Endothelial cell of umbilical vein (primary cell): ENCODE data around the gene ASXL2. TPM values are rescaled to one million over a fixed set of nuclear protein-coding genes. Genes with fewer than 3 reads are reported as not detected.

Experiments
- BruUV-seq: library from RNA; stranded (reverse); fragments of 400-500 nt; replicated peaks from 2 replicates; lab custom pipeline; 2021; lab: Mats Ljungman, UMichigan
- CTCF ChIA-PET: fragments of 300-600, 350-600 bp; sonication (Branson Sonifier 250); formaldehyde crosslinking; loops from one replicate; lab custom pipeline; 2021; ENCODE audit warnings: antibody characterized with exemption, inconsistent platforms; lab: Charles Lee
- POLR2A ChIA-PET: fragments of 300-600, 350-600 bp; sonication (Branson Sonifier 250); formaldehyde crosslinking; loops from one replicate; lab custom pipeline; 2021; ENCODE audit warnings: antibody characterized with exemption, inconsistent platforms; lab: Charles Lee
- DNase-seq: peaks from one replicate; pipeline ENCODE4 v3.0.0-alpha.2; 2011; ENCODE audit warnings: low read depth, low spot score
- FAIRE-seq: peaks from 2 replicates; lab custom pipeline; 2011; peaks lifted over from hg19 to GRCh38; lab: Jason Lieb, UNC
- H2AFZ ChIP-seq: 2 replicates; pipeline ENCODE4 v1.6.0; 2012; ENCODE audit warnings: low read depth, low read length, control low read depth, inconsistent platforms
- H3K27ac ChIP-seq: 2 replicates; pipeline ENCODE4 v1.5.1; 2011; ENCODE audit warnings: low read depth, mild to moderate bottlenecking, control low read depth, low read length, moderate library complexity; ENCODE audit not compliant: insufficient read depth
- H3K27me3 ChIP-seq, 2 experiments: 2 replicates each; pipeline versions ENCODE4 v1.6.0 to v1.6.1; 2011; ENCODE audit warnings: low read length in 2 of 2, mixed read lengths in 1 of 2; ENCODE audit not compliant: control insufficient read depth in 2 of 2, insufficient read depth in 2 of 2
- H3K36me3 ChIP-seq, 2 experiments: 2 replicates in 1 of 2; 3 replicates in 1 of 2; pipeline ENCODE4 v1.5.1; 2011; ENCODE audit warnings: low read length in 2 of 2, mild to moderate bottlenecking in 1 of 2, moderate library complexity in 1 of 2; ENCODE audit not compliant: control insufficient read depth in 2 of 2, insufficient read depth in 2 of 2; ENCODE audit errors: extremely low read depth in 1 of 2
- H3K4me1 ChIP-seq: 3 replicates; pipeline ENCODE4 v1.5.1; 2011; ENCODE audit warnings: mild to moderate bottlenecking, low read length; ENCODE audit not compliant: control insufficient read depth, insufficient read depth; ENCODE audit errors: extremely low read depth
- H3K4me2 ChIP-seq: 2 replicates; pipeline ENCODE4 v1.6.1; 2011; ENCODE audit warnings: low read length, control low read depth, mixed read lengths; ENCODE audit not compliant: insufficient read depth
- H3K4me3 ChIP-seq, 3 experiments: fragments of 200-600 bp in 1 of 3; sonication (generic), shearing (Covaris generic) in 1 of 3; replicated peaks in 1 of 3; 2 replicates each; pipeline ENCODE4 v1.5.1; 2011 to 2016; ENCODE audit warnings: control low read depth in 3 of 3, low read length in 3 of 3, mild to moderate bottlenecking in 2 of 3, inconsistent platforms in 1 of 3, low read depth in 1 of 3, moderate library complexity in 1 of 3; ENCODE audit not compliant: insufficient read depth in 1 of 3
- H3K79me2 ChIP-seq: 2 replicates; pipeline ENCODE4 v1.6.0; 2012; ENCODE audit warnings: low read length, inconsistent platforms; ENCODE audit not compliant: control insufficient read depth, insufficient read depth
- H3K9ac ChIP-seq: replicated peaks from 2 replicates; pipeline ENCODE3; 2011; ENCODE audit warnings: low read length, control low read depth; ENCODE audit not compliant: insufficient read depth; ENCODE audit errors: extremely low read depth
- H3K9me1 ChIP-seq: replicated peaks from 3 replicates; pipeline ENCODE4 v1.6.0; 2011; ENCODE audit warnings: mild to moderate bottlenecking, low read length; ENCODE audit not compliant: control insufficient read depth, insufficient read depth; ENCODE audit errors: extremely low read depth
- H3K9me3 ChIP-seq: replicated peaks from 2 replicates; pipeline ENCODE4 v1.5.1; 2012; ENCODE audit warnings: low read length, inconsistent platforms; ENCODE audit not compliant: control insufficient read depth, insufficient read depth
- H4K20me1 ChIP-seq: replicated peaks from 2 replicates; pipeline ENCODE3; 2011; ENCODE audit warnings: mild to moderate bottlenecking, low read length; ENCODE audit not compliant: control insufficient read depth, insufficient read depth; ENCODE audit errors: extremely low read depth
- EZH2 ChIP-seq: IDR thresholded peaks from 2 replicates; pipeline ENCODE4 v1.6.1; 2012; ENCODE audit warnings: borderline replicate concordance, low read depth, mild to moderate bottlenecking, moderate library complexity, low read length, inconsistent platforms; ENCODE audit not compliant: severe bottlenecking
- FOS ChIP-seq: IDR thresholded peaks from 2 replicates; pipeline ENCODE4 v1.6.1; 2011; ENCODE audit warnings: mild to moderate bottlenecking, low read length, moderate library complexity, borderline replicate concordance; ENCODE audit not compliant: insufficient read depth
- GATA2 ChIP-seq: IDR thresholded peaks from 2 replicates; pipeline ENCODE4 v1.7.0; 2011; ENCODE audit warnings: low read depth, mild to moderate bottlenecking, moderate library complexity, mixed read lengths, low read length; ENCODE audit not compliant: insufficient read length, insufficient read depth
- JUN ChIP-seq: IDR thresholded peaks from 2 replicates; pipeline ENCODE4 v1.6.1; 2011; ENCODE audit warnings: borderline replicate concordance, low read depth; ENCODE audit not compliant: insufficient read length, insufficient read depth
- MYC ChIP-seq: IDR thresholded peaks from one replicate; pipeline ENCODE4 v1.6.1; 2011; ENCODE audit warnings: mild to moderate bottlenecking, low read depth, low read length
- POLR2A ChIP-seq: IDR thresholded peaks from 2 replicates; pipeline ENCODE4 v1.6.1; 2012; ENCODE audit warnings: low read depth, mild to moderate bottlenecking, control low read depth, low read length
- POLR2AphosphoS5 ChIP-seq: IDR thresholded peaks from 2 replicates; pipeline ENCODE4 v1.6.1; 2012; ENCODE audit warnings: low read depth, mild to moderate bottlenecking, control low read depth, low read length, moderate library complexity; ENCODE audit not compliant: insufficient read depth
- dilution Hi-C: fragments of 300-500 bp; cut with MboI; formaldehyde crosslinking; loops from one replicate; pipeline ENCODE4 v1.15.0; 2019; ENCODE audit warnings: low sequenced_read_pairs; ENCODE audit not compliant: extremely low pct_ligation_motif_present
- intact Hi-C: fragments of 100-400 bp; cut with micrococcal nuclease; formaldehyde crosslinking; loops from one replicate; pipeline ENCODE4 v1.10.0; 2022
- polyA plus RNA-seq, 4 experiments: library from polyadenylated mRNA; depleted of rRNA in 3 of 4; stranded (reverse) in 3 of 4; unstranded in 1 of 4; fragments of >200 nt; gene quantifications; 2 replicates each; pipeline versions ENCODE4 v1.2.1 to v1.2.3, GENCODE V29; 2011 to 2012; ENCODE audit warnings: missing spikeins in 1 of 4
- total RNA-seq: library from RNA; stranded (reverse); gene quantifications from 2 replicates; pipeline ENCODE4 v1.2.3, GENCODE V29; 2021
- TF ChIP-seq, protein P1 (sequence below), 2 donors: IDR thresholded peaks; 1 replicate in 1 of 2; 2 replicates in 1 of 2; pipeline ENCODE4 v1.5.1; 2011; ENCODE audit warnings: low read length in 2 of 2, mild to moderate bottlenecking in 2 of 2, moderate library complexity in 2 of 2, control low read depth in 1 of 2, inconsistent platforms in 1 of 2, low read depth in 1 of 2; ENCODE audit not compliant: insufficient read depth in 1 of 2; ENCODE audit errors: extremely low read depth in 1 of 2
- TF ChIP-seq, protein P2 (sequence below): IDR thresholded peaks from 2 replicates; pipeline ENCODE4 v1.6.1; 2011; ENCODE audit not compliant: insufficient read depth, insufficient read length

The ASXL2 gene
- total and polyA plus RNA-seq, 2 donors (not counting 3 experiments of a cell fraction or from before 2014, with no cell fraction given), result 6.1 to 33.8 TPM

DNA sequence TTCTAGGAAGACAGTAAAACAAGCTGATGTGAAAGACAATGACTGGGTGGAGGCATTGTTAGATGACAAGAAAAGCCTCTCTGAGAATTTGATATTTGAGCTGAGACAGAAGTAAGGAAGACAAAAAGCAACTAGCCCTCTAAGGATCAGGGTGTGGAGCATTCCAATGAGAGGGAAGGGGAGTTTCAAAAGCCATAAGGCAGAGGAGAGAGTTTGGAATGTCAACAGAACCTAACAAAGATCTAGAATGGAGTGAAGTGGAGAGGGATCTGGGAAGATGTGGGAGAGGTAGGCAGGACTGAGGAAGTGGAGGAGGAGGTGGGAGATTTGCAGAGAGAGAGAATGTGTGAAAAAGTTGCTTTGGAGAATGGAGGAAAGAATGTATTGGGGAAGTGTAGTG, 17.3 kb upstream of the ASXL2 start:
- Histone ChIP-seq H3K79me2 (no peaks in the 10 kb centered on the region), H3K9me1 (no peaks in the 10 kb centered on the region), H3K27ac (no peak overlapping the region), H3K9ac (no peak overlapping the region), H3K4me3 (no peak overlapping the region), H4K20me1 (no peaks in the 10 kb centered on the region), H2AFZ (no peak overlapping the region), H3K27me3 (peaks cover 2% of the 10 kb centered on the region in 2 experiments), H3K4me1 (no peaks in the 10 kb centered on the region), H3K36me3 (no peaks in the 10 kb centered on the region), H3K9me3 (no peaks in the 10 kb centered on the region), H3K4me2 (no peak overlapping the region)
- FAIRE-seq (no peak), DNase-seq (no peak)
- no TSS peak for BruUV-seq
- POLR2A ChIA-PET, result no interaction called here
- TF ChIP-seq EZH2 (no peak), POLR2A (no peak), FOS (no peak), MYC (no peak), JUN (no peak), POLR2AphosphoS5 (no peak), GATA2 (no peak)
- TF ChIP-seq, protein P1, sequence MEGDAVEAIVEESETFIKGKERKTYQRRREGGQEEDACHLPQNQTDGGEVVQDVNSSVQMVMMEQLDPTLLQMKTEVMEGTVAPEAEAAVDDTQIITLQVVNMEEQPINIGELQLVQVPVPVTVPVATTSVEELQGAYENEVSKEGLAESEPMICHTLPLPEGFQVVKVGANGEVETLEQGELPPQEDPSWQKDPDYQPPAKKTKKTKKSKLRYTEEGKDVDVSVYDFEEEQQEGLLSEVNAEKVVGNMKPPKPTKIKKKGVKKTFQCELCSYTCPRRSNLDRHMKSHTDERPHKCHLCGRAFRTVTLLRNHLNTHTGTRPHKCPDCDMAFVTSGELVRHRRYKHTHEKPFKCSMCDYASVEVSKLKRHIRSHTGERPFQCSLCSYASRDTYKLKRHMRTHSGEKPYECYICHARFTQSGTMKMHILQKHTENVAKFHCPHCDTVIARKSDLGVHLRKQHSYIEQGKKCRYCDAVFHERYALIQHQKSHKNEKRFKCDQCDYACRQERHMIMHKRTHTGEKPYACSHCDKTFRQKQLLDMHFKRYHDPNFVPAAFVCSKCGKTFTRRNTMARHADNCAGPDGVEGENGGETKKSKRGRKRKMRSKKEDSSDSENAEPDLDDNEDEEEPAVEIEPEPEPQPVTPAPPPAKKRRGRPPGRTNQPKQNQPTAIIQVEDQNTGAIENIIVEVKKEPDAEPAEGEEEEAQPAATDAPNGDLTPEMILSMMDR (IDR thresholded peaks at IDR 0.05; ENCODE audit: extremely low read depth in 1 of 2, insufficient read depth in 1 of 2, low read depth in 1 of 2, low read length in 2 of 2), result no peak
- TF ChIP-seq, protein P2, sequence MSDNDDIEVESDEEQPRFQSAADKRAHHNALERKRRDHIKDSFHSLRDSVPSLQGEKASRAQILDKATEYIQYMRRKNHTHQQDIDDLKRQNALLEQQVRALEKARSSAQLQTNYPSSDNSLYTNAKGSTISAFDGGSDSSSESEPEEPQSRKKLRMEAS, result no peak
- CTCF ChIA-PET, result interaction anchor here (1.0 to 1.1 kb wide), 2 partner anchors 12 to 15 kb away, joined by 3 read pairs; no protein-coding TSS in a partner anchor
- dilution Hi-C loops (no loop called here), intact Hi-C loops (no loop called here)
